K562 (cell line): Measurements from ENCODE around the gene CCDC32. TPM values are rescaled to one million over a fixed set of nuclear protein-coding genes. Genes with fewer than 3 reads are reported as not detected.

Experiments
- COPS2 ChIP-seq: fragments of 450-650 bp; conservative IDR thresholded peaks from 2 replicates; pipeline ENCODE4 v1.6.1; 2016; ENCODE audit warnings: mild to moderate bottlenecking, moderate library complexity
- GATAD2A ChIP-seq: fragments of 450-650 bp; IDR thresholded peaks from 2 replicates; pipeline ENCODE4 v1.6.1; 2017
- GATAD2B ChIP-seq: fragments of 450-650 bp; IDR thresholded peaks from 2 replicates; pipeline ENCODE4 v1.6.1; 2017; ENCODE audit warnings: mild to moderate bottlenecking, borderline replicate concordance
- GTF2F1 ChIP-seq: IDR thresholded peaks from 2 replicates; pipeline ENCODE4 v1.6.1; 2011; ENCODE audit warnings: low read depth, low read length, improper control_type of control experiment
- GTF3C2 ChIP-seq: IDR thresholded peaks from 3 replicates; pipeline ENCODE4 v1.6.1; 2011; ENCODE audit warnings: borderline replicate concordance, mild to moderate bottlenecking, moderate library complexity; ENCODE audit not compliant: insufficient read length; ENCODE audit errors: extremely low read depth
- HDAC3 ChIP-seq: fragments of 450-650 bp; IDR thresholded peaks from 2 replicates; pipeline ENCODE4 v1.6.1; 2018; ENCODE audit warnings: borderline replicate concordance, mild to moderate bottlenecking, moderate library complexity; ENCODE audit not compliant: partially characterized antibody
- HDAC6 ChIP-seq: IDR thresholded peaks from 2 replicates; pipeline ENCODE4 v1.6.1; 2012; ENCODE audit warnings: low read depth, mild to moderate bottlenecking, control low read depth, inconsistent platforms, low read length, moderate library complexity
- JUNB ChIP-seq: fragments of 450-650 bp; formaldehyde crosslinking; conservative IDR thresholded peaks from 2 replicates; pipeline ENCODE4 v1.4.0; 2020; ENCODE audit warnings: mild to moderate bottlenecking
- KAT7 ChIP-seq: sonication (generic); formaldehyde crosslinking; IDR thresholded peaks from 2 replicates; pipeline ENCODE4 v1.8.0; 2022; ENCODE audit warnings: missing genetic modification reagents, mild to moderate bottlenecking, borderline replicate concordance
- MITF ChIP-seq: IDR thresholded peaks from 2 replicates; pipeline ENCODE4 v1.6.1; 2014; ENCODE audit warnings: antibody characterized with exemption
- RBBP5 ChIP-seq: fragments of 200-600 bp; sonication (generic); IDR thresholded peaks from 2 replicates; pipeline ENCODE4 v1.6.1; 2012; ENCODE audit warnings: borderline replicate concordance, mild to moderate bottlenecking, low read length, control low read depth, inconsistent platforms; ENCODE audit not compliant: insufficient read depth, poor library complexity, severe bottlenecking
- RNF219 ChIP-seq: fragments of 250-450 bp; sonication (Bioruptor Pico); IDR thresholded peaks from 2 replicates; pipeline ENCODE4 v1.5.0; 2022; ENCODE audit warnings: mild to moderate bottlenecking
- SMC3 ChIP-seq: conservative IDR thresholded peaks from 2 replicates; pipeline ENCODE4 v1.6.1; 2011; ENCODE audit warnings: low read depth, low read length, improper control_type of control experiment; ENCODE audit not compliant: insufficient read depth
- SNIP1 ChIP-seq: fragments of 450-650 bp; IDR thresholded peaks from 2 replicates; pipeline ENCODE4 v1.7.1; 2017; ENCODE audit warnings: low read depth, mild to moderate bottlenecking
- SRSF3 ChIP-seq: fragments of 200-400 bp; formaldehyde crosslinking; IDR thresholded peaks from 2 replicates; pipeline ENCODE4 v1.6.1; 2016; ENCODE audit warnings: mild to moderate bottlenecking, low read length, moderate library complexity; ENCODE audit not compliant: insufficient read depth
- TBL1XR1 ChIP-seq, 2 experiments: IDR thresholded peaks; 2 replicates each; pipeline ENCODE4 v1.6.1; 2012; ENCODE audit warnings: improper control_type of control experiment in 2 of 2, low read length in 2 of 2, mild to moderate bottlenecking in 1 of 2
- TCF3 ChIP-seq: sonication (generic); formaldehyde crosslinking; IDR thresholded peaks from 2 replicates; pipeline ENCODE4 v1.4.0; 2020; ENCODE audit warnings: mild to moderate bottlenecking, missing genetic modification reagents
- TGIF2 ChIP-seq: sonication (generic); formaldehyde crosslinking; IDR thresholded peaks from 2 replicates; pipeline ENCODE4 v1.8.1; 2022; ENCODE audit warnings: mild to moderate bottlenecking, missing genetic modification reagents, moderate library complexity
- ZBTB17 ChIP-seq: fragments of 450-650 bp; formaldehyde crosslinking; IDR thresholded peaks from 2 replicates; pipeline ENCODE4 v1.4.0; 2020; ENCODE audit warnings: mild to moderate bottlenecking
- ZFX ChIP-seq: sonication (generic); formaldehyde crosslinking; IDR thresholded peaks from 2 replicates; pipeline ENCODE4 v1.8.0; 2022; ENCODE audit warnings: mild to moderate bottlenecking, missing genetic modification reagents, moderate library complexity
- ZNF384 ChIP-seq: IDR thresholded peaks from 2 replicates; pipeline ENCODE4 v1.6.1; 2012; ENCODE audit warnings: low read depth, low read length, improper control_type of control experiment
- ZNF445 ChIP-seq: fragments of 250-450 bp; sonication (Bioruptor Pico); IDR thresholded peaks from 2 replicates; pipeline ENCODE4 v1.4.0; 2020; ENCODE audit warnings: low read depth, mild to moderate bottlenecking, moderate library complexity
- ZNF583 ChIP-seq: fragments of 250-450 bp; sonication (Bioruptor Pico); IDR thresholded peaks from 2 replicates; pipeline ENCODE4 v1.4.0; 2020
- ZNF79 ChIP-seq: fragments of 250-450 bp; sonication (Bioruptor Pico); IDR thresholded peaks from 2 replicates; pipeline ENCODE4 v1.4.0; 2020; ENCODE audit warnings: low read depth, mild to moderate bottlenecking, moderate library complexity
- polyA plus RNA-seq, 8 experiments: library from polyadenylated mRNA; depleted of rRNA in 4 of 8; stranded (reverse) in 5 of 8; unstranded in 3 of 8; fragments of >200 nt; fragmentation: Nextera tagmentation in 2 of 8; fragmentation: Illumina TruSeq in 1 of 8; extraction: Ambion mirVana in 2 of 8; extraction: Trizol in 1 of 8; gene quantifications; 2 replicates each; pipeline versions ENCODE4 v1.2.1 to v1.2.3, GENCODE V29; 2011 to 2014; ENCODE audit warnings: inconsistent platforms in 1 of 8, missing spikeins in 1 of 8
- total RNA-seq, 7 experiments: library from RNA; depleted of rRNA in 6 of 7; stranded (reverse); fragments of >200 nt in 6 of 7; fragmentation: Illumina TruSeq in 2 of 7; extraction: Trizol in 2 of 7; gene quantifications; 2 replicates each; pipeline versions ENCODE4 v1.2.1 to v1.2.3, GENCODE V29; 2011 to 2021; ENCODE audit warnings: low replicate concordance in 1 of 7

CCDC32 gene
- total and polyA plus RNA-seq, 9 of the 15 experiments (the other 6 are each of a cell fraction or from before 2014, with no cell fraction given) = 22.2 to 94.8 (median 37.1) TPM

GRCh38 chr15:40564591-40565332 lies at the start of gene CCDC32 (continued):
- TF ChIP-seq KAT7 (CRISPR knock-in tag) (no peak), TCF3 (CRISPR knock-in tag) (no peak), COPS2 (no peak), SNIP1 (no peak), JUNB (CRISPR knock-in tag) (no peak), RNF219 (CRISPR knock-in tag) (no peak), SRSF3 (no peak), GATAD2B (no peak), GTF2F1 (no peak), HDAC3 (no peak), RBBP5 (peak; percentile 72), ZNF445 (CRISPR knock-in tag) (no peak), ZFX (CRISPR knock-in tag) (peak; percentile 66), ZNF79 (CRISPR knock-in tag) (no peak), GATAD2A (no peak), HDAC6 (no peak), ZNF583 (CRISPR knock-in tag) (no peak), MITF (0 out of 2 replicates have a peak, but pooled peaks have one; percentile 47), TBL1XR1 (IDR thresholded peaks at IDR 0.05; ENCODE audit: low read length in 2 of 2) (no peak), SMC3 (no peak), ZBTB17 (CRISPR knock-in tag) (no peak), GTF3C2 (no peak), TGIF2 (CRISPR knock-in tag) (no peak), ZNF384 (no peak)
